HepG2 (cell line): Measurements from ENCODE around the gene ZNF32. TPM values are rescaled to one million over a fixed set of nuclear protein-coding genes. Genes with fewer than 3 reads are reported as not detected.

Source experiments
- CREM ChIP-seq, 2 experiments: sonication (generic) in 1 of 2; formaldehyde crosslinking in 1 of 2; IDR thresholded peaks; 2 replicates each; pipeline versions ENCODE4 v1.4.0 to v1.6.1; 2016 to 2020; ENCODE audit warnings: antibody characterized with exemption in 1 of 2, mild to moderate bottlenecking in 1 of 2, missing genetic modification reagents in 1 of 2
- HNRNPLL ChIP-seq: fragments of 200-400 bp; formaldehyde crosslinking; IDR thresholded peaks from 2 replicates; pipeline ENCODE4 v1.6.1; 2017; ENCODE audit warnings: mild to moderate bottlenecking, low read depth, low read length; ENCODE audit not compliant: poor library complexity, severe bottlenecking
- KDM3A ChIP-seq: IDR thresholded peaks from 2 replicates; pipeline ENCODE4 v1.6.1; 2018; ENCODE audit warnings: low read depth, missing compliant biosample characterization
- KLF6 ChIP-seq: IDR thresholded peaks from 2 replicates; pipeline ENCODE4 v1.8.0; 2016; ENCODE audit warnings: missing biosample characterization, missing genetic modification reagents
- NAIF1 ChIP-seq: sonication (generic); formaldehyde crosslinking; IDR thresholded peaks from 2 replicates; pipeline ENCODE4 v1.5.0; 2020; ENCODE audit warnings: mild to moderate bottlenecking, missing genetic modification reagents, borderline replicate concordance
- SP1 ChIP-seq, 2 experiments: fragments of 450-650 bp in 1 of 2; sonication (generic) in 1 of 2; formaldehyde crosslinking in 1 of 2; IDR thresholded peaks; 2 replicates each; pipeline versions ENCODE4 v1.4.0 to v1.6.1; 2016 to 2020; ENCODE audit warnings: missing genetic modification reagents in 1 of 2
- U2AF2 ChIP-seq: fragments of 200-400 bp; formaldehyde crosslinking; IDR thresholded peaks from 2 replicates; pipeline ENCODE4 v1.6.1; 2017; ENCODE audit warnings: low read depth, mild to moderate bottlenecking, low read length
- ZNF556 ChIP-seq: sonication (generic); formaldehyde crosslinking; IDR thresholded peaks from 2 replicates; pipeline ENCODE4 v1.4.0; 2020; ENCODE audit warnings: mild to moderate bottlenecking, missing genetic modification reagents, borderline replicate concordance
- polyA plus RNA-seq, 8 experiments: library from polyadenylated mRNA; depleted of rRNA in 3 of 8; stranded (reverse) in 7 of 8; unstranded in 1 of 8; fragments of >200 nt; fragmentation: Illumina TruSeq in 4 of 8; extraction: Trizol in 4 of 8; gene quantifications; 2 replicates each; pipeline versions ENCODE4 v1.2.1 to v1.2.3, GENCODE V29; 2011 to 2016; ENCODE audit warnings: low read depth in 4 of 8, missing spikeins in 1 of 8, mixed read lengths in 1 of 8; ENCODE audit not compliant: insufficient read depth in 1 of 8
- total RNA-seq, 5 experiments: library from RNA; depleted of rRNA; stranded (reverse); fragments of >200 nt; fragmentation: Illumina TruSeq; extraction: Trizol; gene quantifications; 2 replicates each; pipeline ENCODE4 v1.2.3, GENCODE V29; 2016; ENCODE audit warnings: low read depth in 1 of 5
- TF ChIP-seq, protein P1 (sequence below): sonication (generic); formaldehyde crosslinking; IDR thresholded peaks from 2 replicates; pipeline ENCODE4 v1.5.0; 2020; ENCODE audit warnings: missing genetic modification reagents
- TF ChIP-seq, protein P2 (sequence below): sonication (generic); formaldehyde crosslinking; IDR thresholded peaks from 2 replicates; pipeline ENCODE4 v1.8.0; 2022; ENCODE audit warnings: mild to moderate bottlenecking, missing genetic modification reagents, moderate library complexity
- TF ChIP-seq, protein P3 (sequence below): sonication (generic); formaldehyde crosslinking; IDR thresholded peaks from 2 replicates; pipeline ENCODE4 v1.8.0; 2022; ENCODE audit warnings: missing genetic modification reagents, mild to moderate bottlenecking, borderline replicate concordance
- TF ChIP-seq, protein P4 (sequence below): IDR thresholded peaks from 2 replicates; pipeline ENCODE4 v1.4.0; 2020; ENCODE audit warnings: mild to moderate bottlenecking, missing genetic modification reagents
- TF ChIP-seq, protein P5 (sequence below): sonication (generic); formaldehyde crosslinking; conservative IDR thresholded peaks from 2 replicates; pipeline ENCODE4 v1.4.0; 2020; ENCODE audit warnings: missing genetic modification reagents

Gene ZNF32
- total and polyA plus RNA-seq, 2 of the 13 experiments (the other 11 are each of a cell fraction or from before 2014, with no cell fraction given) = 12.5 to 16.9 TPM

DNA sequence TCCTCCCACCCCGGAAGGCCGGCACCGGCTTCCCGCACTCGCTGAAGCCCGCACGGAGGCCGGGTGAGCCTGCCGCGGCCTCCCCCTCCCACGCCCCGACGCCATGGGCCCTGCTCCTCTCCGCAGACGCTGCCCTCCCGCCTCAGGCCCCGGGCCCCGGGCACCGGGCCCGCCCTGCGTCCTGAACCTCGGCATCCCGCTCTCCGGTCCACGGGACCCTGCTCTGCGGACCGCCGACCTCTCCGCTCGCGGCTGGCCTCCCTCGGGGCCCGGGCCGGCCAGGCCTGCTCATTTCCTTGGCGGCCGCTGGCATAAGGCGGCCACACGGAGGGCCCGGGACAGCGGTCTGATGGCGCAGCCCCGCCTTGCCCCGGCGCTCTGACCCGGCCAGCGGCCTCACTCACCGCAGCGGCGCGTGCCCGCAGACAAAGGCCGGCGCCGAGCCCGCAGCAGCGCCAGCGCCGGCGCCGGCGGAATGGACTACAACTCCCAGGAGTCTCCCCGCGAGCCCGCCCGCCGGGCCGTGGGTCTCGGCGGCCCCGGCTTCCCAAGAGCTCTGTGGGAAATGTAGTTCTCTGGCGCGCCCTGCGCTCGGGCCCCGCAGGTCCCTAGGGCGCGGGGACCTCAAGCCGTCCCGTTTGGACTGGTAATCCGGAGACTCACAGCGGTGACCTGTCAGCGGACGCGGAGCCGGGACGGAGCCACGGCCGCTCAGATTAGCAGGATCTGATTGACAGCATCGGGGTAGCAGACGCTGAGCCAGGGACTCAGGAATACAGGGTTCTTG is at the start of gene ZNF32 (continued):
- TF ChIP-seq, protein P1, sequence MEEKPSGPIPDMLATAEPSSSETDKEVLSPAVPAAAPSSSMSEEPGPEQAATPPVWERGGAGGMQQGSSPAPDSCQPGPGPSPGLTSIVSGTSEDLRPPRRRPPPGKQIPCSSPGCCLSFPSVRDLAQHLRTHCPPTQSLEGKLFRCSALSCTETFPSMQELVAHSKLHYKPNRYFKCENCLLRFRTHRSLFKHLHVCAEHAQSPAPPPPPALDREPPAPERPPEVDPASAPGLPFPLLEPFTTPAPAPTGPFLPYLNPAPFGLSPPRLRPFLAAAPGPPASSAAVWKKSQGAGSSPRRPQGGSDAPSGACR (CRISPR knock-in tag) = no peak
- TF ChIP-seq ZNF556 (no peak; the same call in 1 of the 2 replicates), NAIF1 (CRISPR knock-in tag) (no peak), HNRNPLL (peak; percentile 67), CREM (IDR thresholded peaks at IDR 0.05) (peak; percentile 45; the same call in 1 of the 2 replicates), CREM (CRISPR knock-in tag; IDR thresholded peaks at IDR 0.05) (no peak), U2AF2 (no peak), KDM3A (no peak), SP1 (IDR thresholded peaks at IDR 0.05) (no peak), SP1 (CRISPR knock-in tag; IDR thresholded peaks at IDR 0.05) (no peak), KLF6 (CRISPR knock-in tag) (no peak)
- TF ChIP-seq, protein P2, sequence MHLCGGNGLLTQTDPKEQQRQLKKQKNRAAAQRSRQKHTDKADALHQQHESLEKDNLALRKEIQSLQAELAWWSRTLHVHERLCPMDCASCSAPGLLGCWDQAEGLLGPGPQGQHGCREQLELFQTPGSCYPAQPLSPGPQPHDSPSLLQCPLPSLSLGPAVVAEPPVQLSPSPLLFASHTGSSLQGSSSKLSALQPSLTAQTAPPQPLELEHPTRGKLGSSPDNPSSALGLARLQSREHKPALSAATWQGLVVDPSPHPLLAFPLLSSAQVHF (CRISPR knock-in tag) = no peak
- TF ChIP-seq, protein P3, sequence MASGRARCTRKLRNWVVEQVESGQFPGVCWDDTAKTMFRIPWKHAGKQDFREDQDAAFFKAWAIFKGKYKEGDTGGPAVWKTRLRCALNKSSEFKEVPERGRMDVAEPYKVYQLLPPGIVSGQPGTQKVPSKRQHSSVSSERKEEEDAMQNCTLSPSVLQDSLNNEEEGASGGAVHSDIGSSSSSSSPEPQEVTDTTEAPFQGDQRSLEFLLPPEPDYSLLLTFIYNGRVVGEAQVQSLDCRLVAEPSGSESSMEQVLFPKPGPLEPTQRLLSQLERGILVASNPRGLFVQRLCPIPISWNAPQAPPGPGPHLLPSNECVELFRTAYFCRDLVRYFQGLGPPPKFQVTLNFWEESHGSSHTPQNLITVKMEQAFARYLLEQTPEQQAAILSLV (CRISPR knock-in tag) = peak; percentile 61; the same call in 1 of the 2 replicates
- TF ChIP-seq, protein P4, sequence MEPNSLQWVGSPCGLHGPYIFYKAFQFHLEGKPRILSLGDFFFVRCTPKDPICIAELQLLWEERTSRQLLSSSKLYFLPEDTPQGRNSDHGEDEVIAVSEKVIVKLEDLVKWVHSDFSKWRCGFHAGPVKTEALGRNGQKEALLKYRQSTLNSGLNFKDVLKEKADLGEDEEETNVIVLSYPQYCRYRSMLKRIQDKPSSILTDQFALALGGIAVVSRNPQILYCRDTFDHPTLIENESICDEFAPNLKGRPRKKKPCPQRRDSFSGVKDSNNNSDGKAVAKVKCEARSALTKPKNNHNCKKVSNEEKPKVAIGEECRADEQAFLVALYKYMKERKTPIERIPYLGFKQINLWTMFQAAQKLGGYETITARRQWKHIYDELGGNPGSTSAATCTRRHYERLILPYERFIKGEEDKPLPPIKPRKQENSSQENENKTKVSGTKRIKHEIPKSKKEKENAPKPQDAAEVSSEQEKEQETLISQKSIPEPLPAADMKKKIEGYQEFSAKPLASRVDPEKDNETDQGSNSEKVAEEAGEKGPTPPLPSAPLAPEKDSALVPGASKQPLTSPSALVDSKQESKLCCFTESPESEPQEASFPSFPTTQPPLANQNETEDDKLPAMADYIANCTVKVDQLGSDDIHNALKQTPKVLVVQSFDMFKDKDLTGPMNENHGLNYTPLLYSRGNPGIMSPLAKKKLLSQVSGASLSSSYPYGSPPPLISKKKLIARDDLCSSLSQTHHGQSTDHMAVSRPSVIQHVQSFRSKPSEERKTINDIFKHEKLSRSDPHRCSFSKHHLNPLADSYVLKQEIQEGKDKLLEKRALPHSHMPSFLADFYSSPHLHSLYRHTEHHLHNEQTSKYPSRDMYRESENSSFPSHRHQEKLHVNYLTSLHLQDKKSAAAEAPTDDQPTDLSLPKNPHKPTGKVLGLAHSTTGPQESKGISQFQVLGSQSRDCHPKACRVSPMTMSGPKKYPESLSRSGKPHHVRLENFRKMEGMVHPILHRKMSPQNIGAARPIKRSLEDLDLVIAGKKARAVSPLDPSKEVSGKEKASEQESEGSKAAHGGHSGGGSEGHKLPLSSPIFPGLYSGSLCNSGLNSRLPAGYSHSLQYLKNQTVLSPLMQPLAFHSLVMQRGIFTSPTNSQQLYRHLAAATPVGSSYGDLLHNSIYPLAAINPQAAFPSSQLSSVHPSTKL (CRISPR knock-in tag) = no peak
- TF ChIP-seq, protein P5, sequence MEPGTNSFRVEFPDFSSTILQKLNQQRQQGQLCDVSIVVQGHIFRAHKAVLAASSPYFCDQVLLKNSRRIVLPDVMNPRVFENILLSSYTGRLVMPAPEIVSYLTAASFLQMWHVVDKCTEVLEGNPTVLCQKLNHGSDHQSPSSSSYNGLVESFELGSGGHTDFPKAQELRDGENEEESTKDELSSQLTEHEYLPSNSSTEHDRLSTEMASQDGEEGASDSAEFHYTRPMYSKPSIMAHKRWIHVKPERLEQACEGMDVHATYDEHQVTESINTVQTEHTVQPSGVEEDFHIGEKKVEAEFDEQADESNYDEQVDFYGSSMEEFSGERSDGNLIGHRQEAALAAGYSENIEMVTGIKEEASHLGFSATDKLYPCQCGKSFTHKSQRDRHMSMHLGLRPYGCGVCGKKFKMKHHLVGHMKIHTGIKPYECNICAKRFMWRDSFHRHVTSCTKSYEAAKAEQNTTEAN = no peak
